ENCODE results near the gene OTOGL.
"Not testable (repeated sequence)": the region's sequence is repeated elsewhere in the genome, so short reads cannot be mapped to it uniquely, and the experiment has no call there.

DNA sequence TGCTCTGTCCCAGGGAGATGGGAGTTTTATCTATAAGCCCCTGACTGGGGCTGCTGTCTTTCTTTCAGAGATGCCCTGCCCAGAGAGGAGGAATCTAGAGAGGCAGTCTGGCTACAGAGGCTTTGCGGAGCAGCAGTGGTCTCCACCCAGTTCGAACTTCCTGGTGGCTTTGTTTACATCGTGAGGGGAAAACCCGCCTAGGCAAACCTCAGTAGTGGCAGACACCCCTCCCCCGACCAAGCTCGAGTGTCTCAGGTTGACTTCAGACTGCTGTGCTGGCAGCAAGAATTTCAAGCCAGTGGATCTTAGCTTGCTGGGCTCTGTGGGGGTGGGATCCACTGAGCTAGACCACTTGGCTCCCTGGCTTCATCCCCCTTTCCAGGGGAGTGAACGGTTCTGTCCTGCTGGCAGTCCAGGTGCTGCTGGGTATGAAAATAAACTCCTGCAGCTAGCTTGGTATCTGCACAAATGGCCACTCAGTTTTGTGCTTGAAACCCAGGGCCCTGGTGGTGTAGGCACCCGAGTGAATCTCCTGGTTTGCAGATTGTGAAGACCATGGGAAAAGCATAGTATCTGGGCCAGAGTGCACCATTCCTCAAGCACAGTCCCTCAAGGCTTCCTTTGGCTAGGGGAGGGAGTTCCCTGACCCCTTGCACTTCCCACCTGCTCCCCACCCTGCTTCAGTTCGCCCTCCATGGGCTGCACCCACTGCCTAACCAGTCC, 15.3 kb upstream of the OTOGL start:
- TF ChIP-seq, protein P1, sequence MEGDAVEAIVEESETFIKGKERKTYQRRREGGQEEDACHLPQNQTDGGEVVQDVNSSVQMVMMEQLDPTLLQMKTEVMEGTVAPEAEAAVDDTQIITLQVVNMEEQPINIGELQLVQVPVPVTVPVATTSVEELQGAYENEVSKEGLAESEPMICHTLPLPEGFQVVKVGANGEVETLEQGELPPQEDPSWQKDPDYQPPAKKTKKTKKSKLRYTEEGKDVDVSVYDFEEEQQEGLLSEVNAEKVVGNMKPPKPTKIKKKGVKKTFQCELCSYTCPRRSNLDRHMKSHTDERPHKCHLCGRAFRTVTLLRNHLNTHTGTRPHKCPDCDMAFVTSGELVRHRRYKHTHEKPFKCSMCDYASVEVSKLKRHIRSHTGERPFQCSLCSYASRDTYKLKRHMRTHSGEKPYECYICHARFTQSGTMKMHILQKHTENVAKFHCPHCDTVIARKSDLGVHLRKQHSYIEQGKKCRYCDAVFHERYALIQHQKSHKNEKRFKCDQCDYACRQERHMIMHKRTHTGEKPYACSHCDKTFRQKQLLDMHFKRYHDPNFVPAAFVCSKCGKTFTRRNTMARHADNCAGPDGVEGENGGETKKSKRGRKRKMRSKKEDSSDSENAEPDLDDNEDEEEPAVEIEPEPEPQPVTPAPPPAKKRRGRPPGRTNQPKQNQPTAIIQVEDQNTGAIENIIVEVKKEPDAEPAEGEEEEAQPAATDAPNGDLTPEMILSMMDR (conservative IDR thresholded peaks at IDR 0.05; ENCODE audit: low read length), result not testable (repeated sequence)
- not testable (repeated sequence) for TF ChIP-seq EZH2phosphoT487 (IDR thresholded peaks at IDR 0.05; ENCODE audit: borderline replicate concordance)
